ENCODE data around the gene RRBP1.

RRBP1 gene

GRCh38 chr20:17633221-17633849 is 48.7 kb downstream of the RRBP1 start:
- no peak for DNase-seq

- no peak for DNase-seq
These were observed 50.3 kb downstream of the RRBP1 start for GRCh38 chr20:17631576-17632319.

- no peak for DNase-seq
These were observed 51.2 kb downstream of the RRBP1 start for GRCh38 chr20:17630806-17631195.

GRCh38 chr20:17630151-17630805 is 51.8 kb downstream of the RRBP1 start:
- DNase-seq = no peak

- no peak for DNase-seq
These were observed 52.4 kb downstream of the RRBP1 start for GRCh38 chr20:17629678-17630089.

- DNase-seq = no peak
These were observed 53.0 kb downstream of the RRBP1 start for GRCh38 chr20:17629025-17629424.

- no peak for DNase-seq
These were observed 53.8 kb downstream of the RRBP1 start for GRCh38 chr20:17628101-17628841.

GRCh38 chr20:17627101-17627955 is 54.7 kb downstream of the RRBP1 start:
- DNase-seq = no peak

GRCh38 chr20:17626217-17627007 is 55.6 kb downstream of the RRBP1 start:
- no peak for DNase-seq

- DNase-seq = no peak
These were observed 56.6 kb downstream of the RRBP1 start for GRCh38 chr20:17625246-17626051.

GRCh38 chr20:17624551-17625245 is 57.3 kb downstream of the RRBP1 start:
- no peak for DNase-seq

GRCh38 chr20:17624070-17624469 is 58.0 kb downstream of the RRBP1 start:
- no peak for DNase-seq

GRCh38 chr20:17622851-17623508 is 59.1 kb downstream of the RRBP1 start:
- no peak for DNase-seq

GRCh38 chr20:17622086-17622850 is 59.8 kb downstream of the RRBP1 start:
- DNase-seq = no peak

- no peak for DNase-seq
These were observed 60.6 kb downstream of the RRBP1 start for GRCh38 chr20:17621229-17621968.

- DNase-seq = no peak
These were observed 61.4 kb downstream of the RRBP1 start for GRCh38 chr20:17620371-17621228.
